Parathyroid adenoma (tissue), 2 donors: ENCODE results near the gene KRT79.

Experiments
- H2AFZ ChIP-seq: fragments of 300-600 bp; sonication (generic); one replicate; pipeline ENCODE4 v1.7.0; 2017; ENCODE audit warnings: antibody characterized with exemption, mild to moderate bottlenecking
- H3K27ac ChIP-seq: fragments of 300-600 bp; sonication (generic); one replicate; pipeline ENCODE4 v1.7.0; 2017
- H3K27me3 ChIP-seq: fragments of 300-600 bp; sonication (generic); one replicate; pipeline ENCODE4 v1.7.0; 2017; ENCODE audit warnings: low read length; ENCODE audit not compliant: control insufficient read depth, insufficient read depth
- H3K36me3 ChIP-seq: fragments of 300-600 bp; sonication (generic); one replicate; pipeline ENCODE4 v1.7.0; 2017; ENCODE audit warnings: low read length; ENCODE audit not compliant: control insufficient read depth, insufficient read depth
- H3K4me1 ChIP-seq: fragments of 300-600 bp; sonication (generic); one replicate; pipeline ENCODE4 v1.7.0; 2017; ENCODE audit warnings: control low read depth
- H3K4me2 ChIP-seq: fragments of 300-600 bp; sonication (generic); one replicate; pipeline ENCODE4 v1.7.0; 2017; ENCODE audit warnings: low read length
- H3K4me3 ChIP-seq: fragments of 300-600 bp; sonication (generic); one replicate; pipeline ENCODE4 v1.7.0; 2017; ENCODE audit warnings: low read depth, low read length
- H3K79me2 ChIP-seq: fragments of 300-600 bp; sonication (generic); one replicate; pipeline ENCODE4 v1.7.0; 2017; ENCODE audit warnings: control low read depth
- H3K9ac ChIP-seq: fragments of 300-600 bp; sonication (generic); one replicate; pipeline ENCODE4 v1.7.0; 2017; ENCODE audit warnings: mild to moderate bottlenecking
- H3K9me3 ChIP-seq: fragments of 300-600 bp; sonication (generic); one replicate; pipeline ENCODE4 v1.7.0; 2017; ENCODE audit warnings: low read length; ENCODE audit not compliant: control insufficient read depth
- CTCF ChIP-seq: fragments of 300-600 bp; sonication (generic); IDR thresholded peaks from one replicate; pipeline ENCODE4 v1.7.0; 2017; ENCODE audit warnings: antibody characterized with exemption, mild to moderate bottlenecking
- donor health status: primary hyperparathyroidism.

Gene KRT79

DNA sequence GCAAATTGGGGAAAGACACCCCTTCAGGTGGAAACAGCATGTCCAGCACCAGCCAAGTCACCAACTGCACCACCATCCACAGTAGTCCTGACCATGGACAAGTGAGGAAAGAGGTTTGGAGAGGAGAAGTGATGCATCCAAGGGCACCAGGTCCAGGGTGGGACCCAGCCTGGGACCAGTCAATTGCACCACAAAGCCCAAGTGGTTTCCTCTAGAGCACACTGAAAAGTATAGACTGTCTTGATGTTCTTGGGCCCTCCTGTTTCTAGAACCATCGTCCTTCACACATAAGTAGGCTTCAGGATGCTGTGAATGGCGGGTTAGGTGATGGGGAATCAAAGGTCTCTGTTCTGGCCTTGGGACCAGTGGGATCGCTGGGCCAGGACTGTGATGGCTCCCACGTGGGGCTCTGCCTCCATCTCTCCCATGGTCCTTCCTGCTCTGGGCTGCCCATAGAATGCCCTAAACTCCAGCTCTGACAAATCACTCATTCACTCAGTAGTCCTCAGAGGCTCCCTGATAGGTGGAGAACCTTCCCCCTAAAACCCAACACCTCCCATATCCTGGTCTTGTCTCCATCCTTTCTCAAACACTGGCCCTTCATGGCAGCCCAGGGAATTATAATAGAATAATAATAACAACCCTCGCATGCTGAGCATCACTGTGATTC, 9.2 kb downstream of the KRT79 start:
- no peak overlapping the region for H3K4me3 ChIP-seq
- H2AFZ ChIP-seq = no peak overlapping the region
- TF ChIP-seq CTCF = no peak
- no peak overlapping the region for H3K4me2 ChIP-seq
- H3K79me2 ChIP-seq = no peaks in the 10 kb centered on the region
- no peak overlapping the region for H3K27ac ChIP-seq
- no peaks in the 10 kb centered on the region for H3K27me3 ChIP-seq
- H3K9me3 ChIP-seq = no peaks in the 10 kb centered on the region
- H3K36me3 ChIP-seq = no peaks in the 10 kb centered on the region
- no peak overlapping the region for H3K9ac ChIP-seq
- peaks cover 3% of the 10 kb centered on the region for H3K4me1 ChIP-seq

DNA sequence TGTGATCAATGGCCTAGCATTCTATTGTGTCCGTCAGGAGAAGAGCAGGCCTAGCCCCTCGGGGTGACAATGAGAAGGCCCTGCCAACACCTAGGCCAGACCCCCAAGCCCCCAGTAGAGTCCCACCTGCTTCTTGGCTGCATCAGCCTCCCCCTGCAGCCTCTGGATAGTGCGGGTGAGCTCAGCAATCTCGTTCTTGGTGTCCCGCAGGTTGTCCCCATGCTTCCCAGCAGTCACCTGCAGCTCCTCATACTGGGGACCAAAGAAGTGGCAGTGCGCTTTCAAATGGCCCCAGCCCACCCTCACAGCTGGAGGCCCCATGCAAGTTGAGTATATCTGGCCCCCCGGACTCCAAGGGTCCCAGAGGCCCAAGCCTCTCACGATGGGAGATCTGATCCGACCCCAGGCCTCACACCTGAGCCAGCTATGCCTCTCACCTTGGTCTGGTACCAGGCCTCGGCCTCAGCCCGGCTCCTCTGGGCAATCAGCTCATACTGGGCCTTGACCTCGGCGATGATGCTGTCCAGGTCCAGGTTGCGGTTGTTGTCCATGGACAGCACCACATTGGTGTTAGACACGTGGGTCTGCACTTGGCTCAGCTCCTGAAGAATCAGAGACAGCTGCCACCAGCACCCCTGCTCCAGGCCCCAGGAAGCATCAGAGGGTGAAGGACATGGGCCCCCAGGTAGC, 10.2 kb downstream of the KRT79 start:
- no peaks in the 10 kb centered on the region for H3K9me3 ChIP-seq
- H3K79me2 ChIP-seq = no peaks in the 10 kb centered on the region
- no peaks in the 10 kb centered on the region for H3K27me3 ChIP-seq
- H3K4me1 ChIP-seq = peaks cover 4% of the 10 kb centered on the region
- no peak overlapping the region for H2AFZ ChIP-seq
- no peak overlapping the region for H3K27ac ChIP-seq
- no peak overlapping the region for H3K9ac ChIP-seq
- no peak for TF ChIP-seq CTCF
- no peaks in the 10 kb centered on the region for H3K36me3 ChIP-seq
- no peak overlapping the region for H3K4me2 ChIP-seq
- H3K4me3 ChIP-seq = no peak overlapping the region

- TF ChIP-seq CTCF = no peak
- H3K4me3 ChIP-seq = no peak overlapping the region
- no peaks in the 10 kb centered on the region for H3K36me3 ChIP-seq
- no peaks in the 10 kb centered on the region for H3K27me3 ChIP-seq
- no peak overlapping the region for H2AFZ ChIP-seq
- no peaks in the 10 kb centered on the region for H3K9me3 ChIP-seq
- H3K27ac ChIP-seq = no peak overlapping the region
- no peaks in the 10 kb centered on the region for H3K79me2 ChIP-seq
- peaks cover 11% of the 10 kb centered on the region for H3K4me1 ChIP-seq
- H3K4me2 ChIP-seq = no peak overlapping the region
- H3K9ac ChIP-seq = no peak overlapping the region
Measured at GRCh38 chr12:52822771-52823510, 11.2 kb downstream of the KRT79 start.

GRCh38 chr12:52821826-52822660, 12.1 kb downstream of the KRT79 start:
- no peak overlapping the region for H3K27ac ChIP-seq
- no peaks in the 10 kb centered on the region for H3K36me3 ChIP-seq
- H3K27me3 ChIP-seq = no peaks in the 10 kb centered on the region
- TF ChIP-seq CTCF = no peak
- no peaks in the 10 kb centered on the region for H3K79me2 ChIP-seq
- H3K4me1 ChIP-seq = peaks cover 11% of the 10 kb centered on the region
- no peak overlapping the region for H2AFZ ChIP-seq
- no peak overlapping the region for H3K9ac ChIP-seq
- no peak overlapping the region for H3K4me2 ChIP-seq
- no peak overlapping the region for H3K4me3 ChIP-seq
- no peaks in the 10 kb centered on the region for H3K9me3 ChIP-seq
